Dermis blood vessel endothelial cell (primary cell): Measurements from ENCODE around the gene DHRS7B. TPM values are rescaled to one million over a fixed set of nuclear protein-coding genes. Genes with fewer than 3 reads are reported as not detected.
"Not testable (repeated sequence)": the region's sequence is repeated elsewhere in the genome, so short reads cannot be mapped to it uniquely, and the experiment has no call there.

Experiments
- DNase-seq: peaks from one replicate; pipeline ENCODE4 v3.0.0; 2010
- total RNA-seq: library from RNA; depleted of rRNA; stranded (reverse); fragments of >200 nt; gene quantifications from 2 replicates; pipeline ENCODE4 v1.2.3, GENCODE V29; 2014

The DHRS7B gene
- total RNA-seq, 1 donor from 2014 or later = 22.0 TPM

DNA sequence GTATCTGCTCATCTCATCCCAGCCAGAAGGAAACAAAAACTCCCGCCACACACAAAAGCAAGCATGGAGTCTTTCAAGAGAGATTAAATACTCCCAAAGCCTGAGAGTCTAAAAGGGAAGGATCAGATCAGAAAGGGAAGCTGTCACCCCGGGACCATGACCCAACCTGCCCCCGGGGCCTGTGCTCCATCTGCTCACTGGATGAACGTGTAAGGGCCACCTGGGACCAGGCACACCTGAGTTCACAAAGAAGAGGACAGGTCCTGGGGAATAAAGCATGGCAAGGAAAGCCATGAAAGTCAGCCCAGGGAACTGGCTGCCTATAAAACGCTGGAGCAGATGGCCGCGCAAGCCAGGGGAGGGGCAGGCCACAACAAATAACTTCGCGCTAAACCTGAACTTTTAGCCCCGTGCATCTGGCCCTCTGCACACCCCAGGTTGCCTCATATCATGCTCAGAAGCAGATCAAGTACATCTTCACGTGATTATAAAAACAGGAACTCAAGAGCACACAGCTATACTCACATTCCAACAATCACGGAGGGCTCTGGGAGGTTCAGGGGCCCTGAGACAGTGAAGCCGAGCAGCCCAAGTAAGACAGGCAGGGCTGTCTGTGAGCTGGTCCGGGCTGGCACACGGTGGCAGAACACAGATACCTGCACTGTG is 83.8 kb downstream of the DHRS7B start:
- DNase-seq = no peak

- no peak for DNase-seq
These were observed 85.2 kb downstream of the DHRS7B start for GRCh38 chr17:21211825-21212479.

- DNase-seq = peak; percentile 18
These were observed 86.3 kb downstream of the DHRS7B start for GRCh38 chr17:21212826-21213637.

DNA sequence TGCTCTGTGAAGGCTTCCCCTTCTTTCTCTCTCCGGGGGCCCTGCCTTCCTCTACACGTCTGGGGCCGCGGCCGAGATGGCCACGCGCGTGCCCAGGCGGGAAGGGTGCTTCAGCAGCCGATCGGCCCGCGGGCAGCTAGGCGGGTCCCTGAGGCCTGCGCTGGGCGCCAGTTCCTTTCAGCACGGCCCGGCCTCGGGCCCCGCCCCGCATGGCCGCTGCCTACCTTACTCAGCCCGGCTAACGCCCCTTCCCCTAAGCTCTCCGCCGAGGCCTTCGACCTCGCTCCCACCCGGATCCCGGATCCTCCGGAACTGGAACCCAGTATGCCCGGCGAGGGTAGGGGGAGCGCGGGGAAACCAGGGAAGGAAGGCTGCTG is 86.9 kb downstream of the DHRS7B start:
- DNase-seq = peak; percentile 63

GRCh38 chr17:21214015-21214776 is 87.4 kb downstream of the DHRS7B start, which contains the start of gene TMEM11:
Gene TMEM11 (minus strand): TSS chr17:21214161. CDS start chr17:21214152, 9 bp downstream.
- DNase-seq = peak; percentile 98

GRCh38 chr17:21214777-21215541 is 88.2 kb downstream of the DHRS7B start:
- DNase-seq = no peak

GRCh38 chr17:21215935-21216334 is 89.2 kb downstream of the DHRS7B start:
- no peak for DNase-seq

DNA sequence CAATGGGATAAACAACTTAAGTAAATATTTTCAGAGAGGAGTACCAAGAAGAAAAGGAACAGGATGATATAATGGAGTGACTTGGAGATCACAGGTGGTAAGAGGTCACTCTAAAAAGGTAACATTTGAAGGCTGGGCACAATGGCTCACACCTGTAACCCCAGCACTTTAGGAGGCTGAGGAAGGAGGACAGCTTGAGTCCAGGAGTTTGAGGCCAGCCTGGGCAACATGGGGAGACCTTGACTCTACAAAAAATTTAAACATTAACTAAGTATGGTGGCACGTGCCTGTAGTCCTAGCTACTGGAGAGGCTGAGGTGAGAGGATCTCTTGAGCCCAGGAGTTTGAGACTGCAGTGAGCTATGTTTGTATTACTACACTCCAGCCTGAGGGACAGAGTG is 90.6 kb downstream of the DHRS7B start:
- DNase-seq = no peak

DNA sequence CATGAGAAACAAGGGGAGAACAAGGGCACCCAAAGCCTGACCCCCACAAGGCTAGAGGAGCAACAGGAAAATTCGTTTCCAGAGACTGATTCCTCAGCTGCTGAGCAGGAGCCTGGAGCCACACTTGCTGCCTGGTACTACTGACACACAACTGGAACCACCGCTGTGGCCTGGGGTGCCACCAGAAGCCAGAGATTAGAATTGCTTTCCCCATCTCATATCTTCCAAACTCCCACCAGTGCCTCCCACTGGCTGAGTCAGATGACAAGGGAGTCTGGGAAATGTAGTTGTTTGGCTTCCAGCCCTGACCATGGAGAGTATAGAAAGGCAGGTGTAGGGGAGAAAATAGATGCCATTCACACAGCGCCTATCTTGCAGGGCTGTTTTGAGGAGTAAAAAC is 91.3 kb downstream of the DHRS7B start:
- peak; percentile 39 for DNase-seq

- DNase-seq = peak; percentile 49
These were observed 92.1 kb downstream of the DHRS7B start for GRCh38 chr17:21218831-21219380.

GRCh38 chr17:21223086-21223485 is 96.3 kb downstream of the DHRS7B start:
- no peak for DNase-seq

DNA sequence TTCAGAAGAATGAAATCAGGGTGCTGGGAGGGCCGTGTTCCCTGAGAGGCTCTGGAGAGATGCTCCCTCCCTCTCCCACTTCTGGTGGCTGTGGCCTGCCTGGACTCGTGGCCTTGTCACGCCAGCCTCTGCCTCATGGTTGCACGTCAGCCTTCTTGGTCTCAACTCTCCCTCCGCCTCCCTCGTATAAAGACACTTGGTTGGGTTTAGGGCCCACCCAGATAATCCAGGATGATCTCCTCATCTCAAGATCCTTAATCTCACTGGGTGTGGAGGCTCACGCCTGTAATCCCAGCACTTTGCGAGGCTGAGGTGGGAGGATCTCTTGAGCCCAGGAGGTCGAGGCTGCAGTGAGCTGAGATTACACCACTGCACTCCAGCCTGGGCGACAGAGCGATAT is 100.5 kb downstream of the DHRS7B start:
- DNase-seq = not testable (repeated sequence)

GRCh38 chr17:21228111-21228510 is 101.3 kb downstream of the DHRS7B start:
- peak; percentile 23 for DNase-seq

DNA sequence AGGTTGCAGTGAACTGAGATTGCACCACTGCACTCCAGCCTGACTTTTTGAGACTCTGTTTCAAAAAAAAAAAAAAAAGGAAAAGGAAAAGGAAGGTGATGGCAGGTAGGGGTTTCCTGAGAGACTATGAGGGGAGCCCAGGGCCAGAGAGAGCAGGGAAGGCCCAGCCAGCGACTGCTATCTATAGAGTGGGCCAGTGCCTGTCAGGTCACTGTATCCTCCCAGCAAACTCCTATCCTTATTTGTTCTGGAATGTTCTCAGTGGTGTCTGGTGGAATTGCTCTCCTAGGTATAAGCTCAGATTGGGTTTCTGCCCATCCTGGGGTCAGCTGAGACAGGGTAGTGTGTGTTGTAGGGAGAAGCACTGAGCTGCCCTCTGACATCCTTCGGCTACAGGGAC is 102.1 kb downstream of the DHRS7B start:
- DNase-seq = no peak

DNA sequence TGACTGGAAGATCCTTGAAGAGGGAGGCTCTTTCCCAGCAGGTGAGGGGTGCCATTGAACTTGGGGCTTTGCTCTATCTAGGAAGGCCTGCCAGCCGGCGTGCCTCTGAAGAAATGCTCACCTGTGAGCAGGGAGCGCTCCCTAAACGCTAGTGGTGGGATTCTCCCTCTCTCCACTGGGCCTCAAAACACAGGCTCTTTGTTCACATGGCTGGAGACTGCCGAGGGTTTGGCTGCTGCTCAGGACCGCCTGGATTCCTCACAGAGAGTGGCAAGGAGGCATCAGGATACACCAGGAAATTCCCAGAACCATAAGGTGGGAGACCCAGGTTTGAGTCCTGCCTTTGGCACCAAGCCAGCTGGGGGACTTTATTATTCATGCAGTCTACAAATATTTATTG is 104.8 kb downstream of the DHRS7B start:
- DNase-seq = no peak

- no peak for DNase-seq
These were observed 105.4 kb downstream of the DHRS7B start for GRCh38 chr17:21232033-21232749.

- no peak for DNase-seq
These were observed 107.0 kb downstream of the DHRS7B start for GRCh38 chr17:21233581-21234347.

DNA sequence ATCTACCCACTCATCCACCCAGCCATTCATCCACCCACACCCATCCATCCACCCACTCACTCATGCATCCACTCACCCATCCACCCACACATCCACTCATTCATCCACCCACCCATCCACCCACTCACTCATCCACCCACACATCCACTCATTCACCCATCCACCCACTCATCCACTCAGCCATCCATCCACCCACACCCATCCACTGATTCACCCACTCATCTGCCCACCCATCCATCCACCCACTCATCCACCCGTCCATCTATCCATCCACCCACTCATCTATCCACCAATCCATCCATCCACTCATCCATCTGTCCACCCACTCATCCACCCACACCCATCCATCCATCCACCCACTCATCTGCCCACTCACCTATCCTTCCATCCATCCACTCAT is 109.2 kb downstream of the DHRS7B start:
- no peak for DNase-seq

DNA sequence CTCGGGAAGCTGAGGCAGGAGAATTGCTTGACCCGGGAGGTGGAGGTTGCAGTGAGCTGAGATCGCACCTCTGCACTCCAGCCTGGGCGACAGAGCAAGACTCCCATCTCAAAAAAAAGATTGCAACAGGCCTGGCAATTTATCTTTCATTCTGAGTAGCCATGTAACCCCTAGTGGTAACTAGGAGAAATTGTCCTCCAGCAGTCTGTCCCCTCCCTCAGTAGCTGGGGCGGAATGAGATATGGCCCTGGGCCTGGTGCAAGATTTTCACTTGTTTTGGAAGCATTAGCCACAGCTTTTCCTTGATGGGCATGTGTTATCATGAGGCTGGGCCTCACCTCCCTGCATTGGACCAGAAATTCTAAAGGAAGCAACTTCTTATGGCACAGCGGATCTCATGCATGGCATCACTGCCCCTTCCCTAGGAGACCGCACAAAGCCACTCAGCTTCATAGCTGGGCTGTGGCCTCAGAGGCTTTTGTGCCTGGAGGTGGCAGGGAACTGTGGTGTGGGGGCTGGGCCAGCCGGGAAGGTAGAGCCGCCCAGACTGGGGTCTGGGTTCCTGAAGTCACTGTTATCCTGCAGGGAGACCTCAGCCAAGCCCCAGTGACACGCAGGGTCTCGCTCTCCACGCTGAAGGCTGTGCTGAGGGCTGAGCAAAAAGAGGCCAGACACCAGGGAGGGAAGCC is 113.1 kb downstream of the DHRS7B start:
- peak; percentile 53 for DNase-seq
